HG03064 (cell line): Measurements from ENCODE around the gene KRTCAP2.
"Not testable (repeated sequence)": the region's sequence is repeated elsewhere in the genome, so short reads cannot be mapped to it uniquely, and the experiment has no call there.

Experiments
- ATAC-seq: cut with Tn5 transposase; IDR thresholded peaks from one replicate; pipeline ENCODE4 v1.9.1; 2021; ENCODE audit warnings: low read depth; ENCODE audit not compliant: unreplicated experiment

KRTCAP2 gene

DNA sequence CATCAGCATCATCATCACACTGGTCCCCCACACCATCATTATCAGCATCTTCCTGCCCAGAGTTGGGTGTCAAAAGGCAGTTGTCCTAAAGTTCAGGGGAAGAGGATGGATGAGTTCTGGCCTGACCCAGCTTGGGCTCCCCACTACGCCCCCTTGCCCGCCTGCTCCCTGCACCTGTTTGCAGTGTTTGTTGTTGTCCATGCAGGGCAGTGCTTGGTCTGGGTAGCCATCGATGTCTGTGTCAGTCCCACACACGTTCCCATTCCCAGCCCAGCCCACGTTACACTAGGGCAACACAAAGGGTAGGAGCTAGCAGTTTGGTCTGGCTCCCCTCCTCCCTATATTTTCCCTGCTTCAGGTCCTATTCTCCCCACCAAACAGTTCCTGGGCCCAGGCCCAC lies 27.8 kb upstream of the KRTCAP2 start:
- ATAC-seq: no peak

DNA sequence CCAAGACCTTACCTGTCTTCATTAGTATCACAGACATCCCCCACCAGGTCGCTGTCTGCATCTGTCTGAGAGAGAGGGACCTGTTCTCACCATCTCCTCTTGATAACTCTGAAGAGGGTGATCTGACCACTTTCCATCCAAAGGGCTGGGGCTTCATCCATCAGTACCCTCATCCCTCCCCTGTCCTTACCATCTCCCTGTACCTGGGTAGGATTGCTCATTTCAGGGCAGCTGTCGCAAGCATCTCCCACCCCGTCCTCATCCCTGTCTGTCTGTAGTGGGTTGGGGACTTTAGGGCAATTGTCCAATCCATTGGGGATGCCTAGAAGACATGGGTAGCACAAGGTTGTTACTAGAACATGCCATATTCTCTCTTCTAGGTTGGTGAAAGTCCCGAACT lies 26.7 kb upstream of the KRTCAP2 start:
- ATAC-seq: no peak

DNA sequence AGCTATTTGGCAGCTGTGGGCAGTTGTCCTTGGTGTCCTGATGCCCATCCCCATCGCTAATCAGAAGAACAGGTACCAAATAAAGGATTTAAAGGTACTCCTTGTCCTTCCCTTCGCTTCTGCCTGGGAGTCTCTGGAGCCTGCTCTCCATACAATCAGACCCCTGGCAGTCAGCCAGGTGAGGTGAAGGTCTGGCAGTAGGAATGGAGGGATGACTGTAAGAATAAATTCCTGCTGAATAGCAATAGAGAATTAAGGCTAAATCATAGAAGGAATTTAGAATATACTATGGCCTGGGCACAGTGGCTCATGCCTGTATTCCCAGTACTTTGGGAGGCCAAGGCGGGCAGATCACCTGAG lies 25.4 kb upstream of the KRTCAP2 start:
- ATAC-seq: no peak

DNA sequence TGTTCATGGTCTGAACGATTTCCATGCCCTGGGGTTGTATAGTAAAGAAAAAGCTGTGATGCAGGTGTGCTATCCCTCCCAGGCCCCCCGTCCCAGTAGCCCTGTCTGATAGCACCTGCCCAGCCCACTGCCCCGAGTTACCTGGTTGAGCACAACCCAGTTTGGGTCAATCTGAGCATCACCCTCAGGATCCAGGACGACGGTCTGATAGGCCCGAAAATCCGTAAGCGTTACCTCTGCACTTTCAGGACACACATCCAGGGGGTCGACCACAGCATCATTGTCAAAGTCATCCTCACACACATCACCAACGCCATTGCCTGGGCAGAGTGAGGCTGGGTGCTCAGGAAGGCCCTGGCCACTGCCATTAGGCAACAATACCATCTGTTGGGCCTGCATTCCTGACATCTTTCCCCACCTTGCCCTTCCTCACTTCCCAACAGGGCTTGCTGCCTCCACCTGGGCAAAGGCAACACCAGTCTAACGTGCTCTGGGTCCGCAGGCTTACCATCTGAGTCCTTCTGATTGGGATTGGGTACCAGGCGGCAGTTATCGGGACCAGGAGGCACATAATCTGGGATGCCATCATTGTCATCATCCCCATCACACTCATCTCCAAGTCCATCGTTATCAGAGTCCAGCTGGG lies 24.9 kb upstream of the KRTCAP2 start:
- ATAC-seq: no peak

DNA sequence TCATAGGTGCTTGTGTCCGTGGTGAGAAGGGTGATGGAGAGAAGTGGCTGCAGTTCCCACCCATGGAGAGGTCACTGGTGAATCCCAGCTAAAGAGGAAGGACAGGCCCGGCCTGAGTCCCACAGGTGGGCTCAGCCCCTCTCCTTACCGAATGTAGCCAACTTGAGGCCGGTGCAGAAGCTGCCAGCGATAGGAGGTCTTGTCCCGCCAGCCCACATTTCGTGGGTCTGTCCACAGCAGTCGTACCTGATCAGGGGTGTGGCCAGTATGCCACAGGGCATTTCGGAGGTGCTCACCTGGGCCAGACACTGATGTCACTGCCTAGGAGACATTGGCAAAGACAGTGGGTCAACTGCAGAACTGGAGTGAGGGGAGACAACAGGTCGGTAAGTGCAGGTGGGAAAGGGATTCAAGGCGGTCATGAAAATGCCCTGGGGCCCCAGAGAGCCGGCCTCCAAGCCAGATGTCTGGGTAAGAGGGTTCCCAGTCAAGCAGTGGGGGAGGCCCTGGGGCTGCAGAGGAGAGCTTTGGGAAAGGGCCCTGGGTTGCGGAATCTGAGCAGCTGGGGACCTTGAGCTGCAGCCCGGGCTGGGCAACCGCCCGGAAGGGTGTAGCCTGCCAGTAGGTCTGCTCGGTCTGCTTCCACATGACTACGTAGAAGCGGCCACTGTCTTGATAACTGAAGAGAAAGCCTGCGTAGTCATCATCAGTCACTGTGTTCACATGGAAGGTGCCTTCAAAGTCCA lies 24.0 kb upstream of the KRTCAP2 start:
- ATAC-seq: no peak

DNA sequence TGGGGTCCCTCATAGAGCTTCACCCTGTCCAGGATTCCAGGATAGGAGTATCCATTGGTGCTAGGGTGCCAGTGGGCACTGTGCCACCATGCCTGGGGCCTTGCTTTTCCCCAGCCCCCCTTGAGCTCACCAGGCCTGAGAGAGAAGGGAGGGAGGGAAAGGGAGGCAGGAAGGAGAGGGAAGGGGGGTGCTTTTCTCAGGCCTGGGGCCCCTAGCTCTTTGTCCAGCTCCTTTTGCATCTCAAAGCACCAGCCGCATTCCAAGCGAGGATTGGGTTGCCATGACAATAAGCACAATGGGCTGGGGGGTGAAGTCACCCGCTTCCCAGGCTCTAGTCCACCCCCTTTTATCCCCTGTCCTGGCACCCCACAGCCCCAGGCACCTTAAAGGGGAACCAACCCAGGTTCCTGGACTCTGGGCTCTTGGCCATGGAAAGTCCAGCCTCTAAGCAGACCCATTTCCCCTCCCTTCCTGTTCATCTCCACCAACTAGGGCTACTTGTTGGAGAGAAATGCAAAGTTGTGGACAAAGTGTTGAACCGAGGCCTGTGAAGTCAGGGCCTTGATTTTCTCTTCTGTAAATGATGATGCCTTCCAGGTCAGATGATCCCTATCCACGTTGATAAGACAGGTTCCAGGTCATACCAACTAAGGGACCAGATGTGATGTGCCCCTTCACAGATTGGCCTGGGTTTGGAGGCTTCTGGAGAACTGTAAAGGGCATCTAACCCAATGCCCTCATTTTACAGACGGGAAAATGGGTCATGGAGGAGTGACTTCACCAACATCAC lies 23.2 kb upstream of the KRTCAP2 start:
- no peak for ATAC-seq

DNA sequence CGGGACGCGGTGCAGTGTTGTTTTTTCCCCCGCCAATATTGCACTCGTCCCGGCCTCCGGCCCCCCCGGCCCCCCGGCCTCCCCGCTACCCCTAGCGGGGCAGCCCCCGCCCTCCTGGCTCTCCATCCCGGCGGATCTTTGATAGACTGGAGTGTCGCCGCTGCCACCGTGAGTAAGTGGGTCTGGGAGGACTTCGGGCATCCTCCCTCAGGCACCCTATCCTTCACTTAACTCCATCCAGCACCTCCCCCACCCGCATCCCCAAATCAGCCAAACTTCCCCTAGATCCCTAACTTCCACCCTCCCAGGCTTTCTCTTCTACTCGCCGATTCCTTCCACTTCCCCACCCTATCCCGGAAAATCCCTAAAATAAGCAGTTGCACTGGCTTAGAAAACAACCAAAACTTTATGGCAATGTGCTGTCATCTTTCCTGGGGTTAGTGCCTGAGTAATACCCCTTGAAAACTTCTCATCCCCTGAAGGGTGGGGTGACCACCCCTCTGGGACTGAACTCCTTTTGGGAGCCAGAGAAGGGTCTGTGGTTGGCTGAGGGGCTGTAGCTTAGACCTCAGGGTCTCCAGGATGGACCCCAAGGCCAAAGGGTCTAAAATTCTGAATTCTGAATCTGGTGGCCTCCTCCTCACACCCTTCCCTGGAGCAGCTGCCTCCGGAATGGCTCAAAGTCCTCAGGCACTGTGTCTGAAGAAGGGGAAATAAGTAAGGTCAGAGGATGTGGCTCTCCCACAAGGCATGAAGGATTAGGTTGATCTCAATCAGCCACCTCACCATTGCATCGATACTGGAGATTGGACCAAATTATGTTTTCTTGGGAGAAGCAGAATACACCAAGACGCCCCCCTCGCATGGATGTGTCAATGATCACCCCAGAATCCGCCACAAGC lies 22.3 kb upstream of the KRTCAP2 start:
- no peak for ATAC-seq

DNA sequence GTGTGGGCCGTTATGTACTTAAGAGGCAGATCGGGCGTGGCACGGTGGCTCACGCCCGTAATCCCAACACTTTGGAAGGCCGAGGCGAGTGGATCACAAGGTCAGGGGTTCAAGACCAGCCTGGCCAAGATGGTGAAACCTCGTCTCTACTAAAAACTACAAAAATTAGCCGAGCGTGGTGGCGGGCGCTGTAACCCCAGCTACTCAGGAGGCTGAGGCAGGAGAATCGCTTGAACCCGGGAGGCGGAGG lies 20.8 kb upstream of the KRTCAP2 start:
- ATAC-seq: not testable (repeated sequence)

DNA sequence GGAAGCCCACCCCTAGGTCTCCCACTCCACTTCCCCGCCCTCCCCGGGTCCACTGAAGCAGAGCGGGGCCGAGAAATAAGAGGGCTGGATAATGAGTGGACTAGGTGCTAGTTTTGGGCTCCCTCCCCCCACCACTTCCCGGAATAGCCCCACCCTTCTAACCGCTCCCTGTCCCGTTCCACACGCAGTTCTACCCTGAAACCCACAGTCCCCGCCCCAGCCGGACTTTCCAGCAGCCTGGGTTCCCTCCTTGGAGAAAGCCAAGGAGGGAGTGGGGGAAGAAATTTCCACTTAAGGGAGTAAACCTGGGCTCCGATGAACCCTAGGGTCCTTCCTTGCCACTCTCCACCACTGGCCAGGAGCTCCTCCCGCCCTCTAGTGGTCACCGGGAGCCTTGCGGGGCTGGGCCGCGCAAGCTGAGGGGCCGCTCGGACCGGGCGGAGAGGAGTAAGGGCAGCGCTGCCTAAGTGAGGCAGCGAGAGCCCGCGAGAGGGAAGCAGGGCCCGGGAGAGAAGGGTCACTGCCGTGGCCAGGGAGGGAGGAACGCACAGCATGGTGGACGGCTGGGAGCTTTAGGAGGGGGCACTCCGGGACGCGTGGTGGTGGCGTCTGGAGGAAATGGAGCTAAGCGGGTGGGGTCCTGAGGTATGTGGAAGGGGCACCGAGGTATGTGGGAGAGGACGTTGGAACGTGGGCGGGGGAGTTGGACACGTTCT lies 20.3 kb upstream of the KRTCAP2 start:
- no peak for ATAC-seq

DNA sequence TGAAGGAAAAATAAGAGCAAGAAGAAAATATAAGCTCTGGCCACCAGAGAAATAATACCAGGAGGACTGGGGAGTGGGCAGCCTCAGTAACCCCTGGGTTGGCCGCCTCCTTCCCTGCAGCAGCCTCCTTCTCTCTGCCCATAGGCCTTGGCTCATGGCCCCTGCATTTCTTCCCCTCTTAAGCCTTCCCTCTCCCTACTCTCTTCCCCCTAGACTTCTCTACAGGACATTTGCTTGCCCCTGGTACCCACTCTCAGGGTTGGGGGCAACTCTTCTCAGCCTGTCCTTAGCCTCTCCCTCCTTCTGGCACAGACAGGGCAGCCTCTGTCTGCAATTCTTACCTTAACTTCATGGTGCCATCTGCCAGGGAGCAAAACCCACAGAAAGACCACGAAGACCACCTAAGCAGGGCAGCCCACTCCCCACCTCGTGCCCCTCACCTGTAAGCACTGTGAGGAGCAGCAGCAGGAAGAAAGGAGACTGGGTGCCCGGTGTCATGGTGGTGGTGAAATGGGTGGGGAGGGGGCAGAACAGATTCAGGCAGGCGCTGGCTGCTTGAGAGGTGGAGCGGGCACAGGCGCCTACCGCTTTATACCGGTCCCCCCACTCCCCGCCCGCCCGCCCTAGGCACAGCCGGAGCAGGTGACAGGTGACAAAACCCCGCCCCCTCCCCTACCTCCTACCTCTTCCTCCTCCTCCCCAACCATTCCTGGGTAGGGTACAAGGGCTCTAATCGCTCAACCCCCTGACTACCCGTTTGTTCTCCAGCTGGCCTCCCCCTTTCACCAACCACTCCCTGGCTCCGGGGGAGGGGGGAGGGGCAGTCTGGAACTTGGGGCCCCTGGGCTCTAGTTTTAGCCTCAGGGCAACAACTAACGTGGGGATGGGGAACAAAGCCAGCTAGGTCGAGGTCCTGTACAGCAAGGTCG lies 19.5 kb upstream of the KRTCAP2 start:
- no peak for ATAC-seq

DNA sequence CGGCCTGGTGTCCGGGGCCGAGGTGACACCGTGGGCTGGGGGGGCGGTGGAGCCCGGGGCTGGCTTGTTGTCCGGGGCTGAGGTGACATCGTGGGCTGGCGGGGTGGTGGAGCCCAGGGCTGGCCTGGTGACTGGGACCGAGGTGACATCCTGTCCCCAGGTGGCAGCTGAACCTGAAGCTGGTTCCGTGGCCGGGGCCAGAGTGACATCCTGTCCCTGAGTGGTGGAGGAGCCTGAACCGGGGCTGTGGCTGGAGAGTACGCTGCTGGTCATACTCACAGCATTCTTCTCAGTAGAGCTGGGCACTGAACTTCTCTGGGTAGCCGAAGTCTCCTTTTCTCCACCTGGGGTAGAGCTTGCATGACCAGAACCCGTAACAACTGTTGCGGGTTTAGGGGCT lies 18.8 kb upstream of the KRTCAP2 start:
- ATAC-seq: no peak

DNA sequence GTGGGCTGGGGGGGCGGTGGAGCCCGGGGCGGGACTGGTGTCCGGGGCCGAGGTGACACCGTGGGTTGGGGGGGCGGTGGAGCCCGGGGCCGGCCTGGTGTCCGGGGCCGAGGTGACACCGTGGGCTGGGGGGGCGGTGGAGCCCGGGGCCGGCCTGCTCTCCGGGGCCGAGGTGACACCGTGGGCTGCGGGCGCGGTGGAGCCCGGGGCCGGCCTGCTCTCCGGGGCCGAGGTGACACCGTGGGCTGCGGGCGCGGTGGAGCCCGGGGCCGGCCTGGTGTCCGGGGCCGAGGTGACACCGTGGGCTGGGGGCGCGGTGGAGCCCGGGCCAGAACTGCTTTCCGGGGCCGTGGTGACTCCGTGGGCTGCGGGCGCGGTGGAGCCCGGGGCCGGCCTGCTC lies 16.8 kb upstream of the KRTCAP2 start:
- ATAC-seq: not testable (repeated sequence)

DNA sequence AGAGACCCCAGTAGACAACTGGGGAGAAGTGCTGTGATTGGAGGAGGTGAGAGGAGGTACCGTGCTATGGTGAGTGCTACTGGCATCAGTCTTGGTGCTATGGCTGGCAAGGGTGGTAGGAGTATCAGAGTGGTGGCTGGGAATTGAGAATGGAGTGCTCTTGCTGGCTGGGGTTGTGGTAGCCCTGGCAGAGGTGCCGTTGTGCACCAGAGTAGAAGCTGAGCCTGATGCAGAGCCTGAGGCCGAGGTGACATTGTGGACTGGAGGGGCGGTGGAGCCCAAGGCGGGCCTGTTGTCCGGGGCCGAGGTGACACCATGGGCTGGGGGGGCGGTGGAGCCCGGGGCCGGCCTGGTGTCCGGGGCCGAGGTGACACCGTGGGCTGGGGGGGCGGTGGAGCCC lies 15.2 kb upstream of the KRTCAP2 start:
- ATAC-seq: no peak

DNA sequence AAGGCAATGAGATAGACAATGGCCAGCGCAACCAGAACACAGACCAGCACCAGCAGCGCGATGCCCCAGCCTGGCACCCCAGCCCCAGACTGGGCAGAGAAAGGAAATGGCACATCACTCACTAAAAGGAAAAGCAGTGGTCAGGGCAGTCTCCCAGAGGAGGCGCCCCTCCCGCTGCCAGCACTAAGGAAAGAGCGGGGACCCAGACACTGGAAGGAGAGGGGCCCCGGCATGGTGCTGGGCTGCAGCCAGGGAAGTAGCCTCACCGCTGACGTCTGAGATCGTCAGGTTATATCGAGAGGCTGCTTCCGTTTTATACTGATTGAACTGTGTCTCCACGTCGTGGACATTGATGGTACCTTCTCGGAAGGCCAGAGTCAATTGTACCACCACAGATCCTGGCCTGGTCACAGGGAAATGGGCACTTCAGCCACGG lies 14.4 kb upstream of the KRTCAP2 start:
- ATAC-seq: no peak

DNA sequence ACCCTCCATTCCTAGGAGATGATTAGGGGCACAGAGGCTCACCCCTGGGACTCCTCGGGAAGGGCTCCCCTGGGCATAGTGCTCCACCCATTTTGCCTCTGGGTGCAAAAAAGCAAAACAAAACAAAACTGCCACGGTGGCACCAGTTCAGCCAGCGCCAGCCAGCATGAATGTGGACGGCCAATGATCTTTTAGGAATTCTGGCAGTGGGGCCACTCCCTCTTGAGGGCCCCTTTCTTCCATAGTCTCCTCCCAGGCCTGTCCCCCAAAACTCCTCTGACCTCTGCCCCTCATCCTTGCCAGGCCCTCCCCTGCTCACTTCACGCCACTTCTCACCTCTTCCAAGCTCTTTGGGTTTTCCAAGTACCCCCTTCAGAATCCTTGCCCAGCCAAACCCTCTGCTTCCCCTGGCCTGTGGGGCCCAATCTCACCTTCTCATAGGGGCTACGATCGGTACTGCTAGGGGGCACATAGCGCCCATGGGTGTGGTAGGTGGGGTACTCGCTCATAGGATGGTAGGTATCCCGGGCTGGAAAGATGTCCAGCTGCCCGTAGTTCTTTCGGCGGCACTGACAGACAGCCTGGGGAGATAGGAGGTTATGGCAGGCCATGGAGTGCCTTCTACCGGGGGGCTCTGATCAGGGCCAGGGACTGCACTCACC lies 13.8 kb upstream of the KRTCAP2 start:
- no peak for ATAC-seq

DNA sequence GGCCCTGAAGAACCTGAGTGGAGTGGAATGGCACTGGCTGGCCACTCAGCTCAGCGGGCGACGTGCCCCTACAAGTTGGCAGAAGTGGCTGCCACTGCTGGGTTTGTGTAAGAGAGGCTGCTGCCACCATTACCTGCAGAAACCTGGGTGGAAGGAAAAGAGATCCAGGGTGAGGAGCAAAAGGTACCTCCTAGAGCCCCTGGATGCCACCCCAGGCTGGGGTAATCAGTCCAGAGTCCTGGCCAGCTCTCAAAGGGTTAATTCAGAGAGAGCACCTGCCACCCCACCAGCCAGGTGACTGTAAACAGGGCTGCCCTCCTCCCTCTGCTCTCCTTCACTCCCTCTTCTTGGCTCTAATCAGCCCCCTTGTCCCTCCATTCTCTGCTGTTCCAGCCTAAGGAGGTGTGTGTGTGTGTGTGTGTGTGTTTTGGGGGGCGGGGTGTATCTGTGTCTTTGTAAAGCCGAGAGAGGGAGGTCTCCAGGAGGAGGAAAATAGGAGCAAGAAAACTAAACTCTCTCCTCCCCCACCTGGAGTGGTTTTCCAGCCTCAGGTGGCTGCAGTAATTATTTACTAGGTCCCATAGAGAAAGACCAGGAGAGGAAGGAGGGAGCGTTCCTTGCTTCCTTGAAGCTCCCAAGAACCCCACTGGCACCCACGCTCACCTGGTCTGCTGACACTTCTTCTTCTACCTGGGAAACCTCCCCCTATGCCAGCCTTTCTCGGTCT lies 13.1 kb upstream of the KRTCAP2 start:
- ATAC-seq: no peak

DNA sequence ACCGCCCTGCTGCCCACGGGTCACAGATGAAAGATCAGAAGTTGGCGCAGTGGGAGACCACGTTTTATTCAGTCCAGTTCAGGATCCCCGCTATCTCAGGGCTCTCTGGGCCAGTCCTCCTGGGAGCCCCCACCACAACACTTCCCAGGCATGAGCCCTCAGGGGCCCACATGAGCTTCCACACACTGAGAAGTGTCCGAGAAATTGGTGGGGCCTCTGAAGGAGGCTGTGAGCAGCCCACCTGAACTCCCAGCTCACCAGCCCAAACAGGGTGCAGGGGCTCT lies 12.6 kb upstream of the KRTCAP2 start:
- ATAC-seq: no peak
